ENCODE data around the gene CARD11.

- no peak for TF ChIP-seq CTCF (IDR thresholded peaks at IDR 0.05)
- TF ChIP-seq POLR2A (IDR thresholded peaks at IDR 0.05; ENCODE audit: low read depth) = no peak
Observed at GRCh38 chr7:2921653-2922347, 121.9 kb downstream of the CARD11 start.

Measured in esophagus muscularis mucosa (tissue), 3 donors.